Measurements from ENCODE around the gene THOC6. TPM values are rescaled to one million over a fixed set of nuclear protein-coding genes. Genes with fewer than 3 reads are reported as not detected.

THOC6 gene
- total RNA-seq, 2 experiments from 2014 or later = 33.6 to 36.0 TPM

DNA sequence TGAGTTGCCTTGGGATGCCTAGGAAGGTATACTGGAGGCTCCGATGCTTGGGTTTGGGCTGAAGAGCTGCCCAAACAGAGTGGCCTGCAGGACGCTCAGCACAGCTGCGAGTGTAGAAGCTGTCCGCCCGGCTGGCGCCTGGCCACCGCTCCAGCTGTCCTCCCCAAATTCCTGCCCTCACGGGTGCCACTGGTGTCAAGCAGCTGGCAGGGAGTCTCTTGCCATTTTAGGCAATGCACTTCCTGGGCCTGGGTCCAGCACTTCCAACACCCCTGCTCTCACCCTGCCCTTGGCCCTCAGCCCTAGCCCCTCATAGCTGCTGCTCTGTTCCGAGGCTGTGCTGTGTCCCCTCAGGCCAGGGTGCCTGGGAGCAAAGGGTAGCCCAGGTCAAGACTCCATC, 38.4 kb upstream of the THOC6 start:
- BruUV-seq (replicated peaks) = no TSS peak
- TF ChIP-seq CTCF (conservative IDR thresholded peaks at IDR 0.05; ENCODE audit: low read length) = no peak
- no peak for TF ChIP-seq EZH2phosphoT487 (IDR thresholded peaks at IDR 0.05; ENCODE audit: borderline replicate concordance, low read depth, low read length)

DNA sequence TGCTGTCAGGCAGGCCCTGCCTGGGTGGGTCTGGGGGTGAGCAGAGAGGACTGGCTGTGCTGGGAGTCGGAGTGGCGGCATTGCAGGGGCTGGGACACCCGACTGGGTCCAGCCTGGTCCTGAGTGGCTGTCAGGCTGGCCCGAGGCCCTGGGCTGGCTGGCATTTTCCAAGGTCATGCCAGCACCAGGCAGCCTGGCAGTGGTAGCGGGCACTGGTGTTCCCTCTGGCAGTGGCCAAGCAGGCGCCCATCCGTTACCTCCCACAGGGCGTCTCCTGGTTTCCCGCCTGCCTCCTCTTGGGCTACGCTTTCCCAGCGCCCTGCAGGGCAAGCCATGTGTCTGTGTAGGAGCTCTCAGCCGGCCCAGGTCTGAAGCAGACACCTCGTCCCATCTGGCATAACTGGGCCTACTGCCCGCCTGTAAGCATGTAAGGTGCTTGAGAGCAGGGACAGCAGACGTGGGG, 37.9 kb upstream of the THOC6 start:
- H2AFZ ChIP-seq (ENCODE audit: low read length) = no peak overlapping the region
- H3K27ac ChIP-seq (ENCODE audit: low read depth, low read length, poor library complexity, severe bottlenecking) = no peak overlapping the region
- ChIA-PET CTCF (ENCODE audit: unreplicated experiment) (no interaction called here), POLR2A (no interaction called here)
- H3K36me3 ChIP-seq (ENCODE audit: insufficient read depth, low read length) = no peaks in the 10 kb centered on the region
- intact Hi-C loops (cut with micrococcal nuclease; ENCODE audit: unreplicated experiment) = no loop called here
- no peak overlapping the region for H3K4me3 ChIP-seq (ENCODE audit: low read depth, low read length, poor library complexity, severe bottlenecking)
- no peaks in the 10 kb centered on the region for H4K20me1 ChIP-seq (ENCODE audit: insufficient read depth, low read length)
- H3K9me2 ChIP-seq (ENCODE audit: insufficient read depth, low read length) = no peaks in the 10 kb centered on the region
- no peak overlapping the region for H3K4me2 ChIP-seq (ENCODE audit: low read length)
- H3K9me3 ChIP-seq (ENCODE audit: low read length) = no peaks in the 10 kb centered on the region
- no TSS peak for BruUV-seq (replicated peaks)
- TF ChIP-seq EZH2phosphoT487 (IDR thresholded peaks at IDR 0.05; ENCODE audit: borderline replicate concordance, low read depth, low read length) (no peak), CTCF (conservative IDR thresholded peaks at IDR 0.05; ENCODE audit: low read length) (no peak)
- H3K79me2 ChIP-seq (ENCODE audit: insufficient read depth, low read depth, low read length) = no peaks in the 10 kb centered on the region
- DNase-seq (ENCODE audit: low spot score) = no peak
- H3K4me1 ChIP-seq (ENCODE audit: insufficient read depth, low read length, poor library complexity, severe bottlenecking) = peaks cover 32% of the 10 kb centered on the region

More for the DNA sequence above, 38.4 kb upstream of the THOC6 start:
- DNase-seq (ENCODE audit: low spot score) = no peak
- H3K79me2 ChIP-seq (ENCODE audit: insufficient read depth, low read depth, low read length) = no peaks in the 10 kb centered on the region
- no peak overlapping the region for H3K4me3 ChIP-seq (ENCODE audit: low read depth, low read length, poor library complexity, severe bottlenecking)
- ChIA-PET CTCF (ENCODE audit: unreplicated experiment) (no interaction called here), POLR2A (no interaction called here)
- no peak overlapping the region for H2AFZ ChIP-seq (ENCODE audit: low read length)
- intact Hi-C loops (cut with micrococcal nuclease; ENCODE audit: unreplicated experiment) = no loop called here
- no peak overlapping the region for H3K27ac ChIP-seq (ENCODE audit: low read depth, low read length, poor library complexity, severe bottlenecking)
- H3K4me2 ChIP-seq (ENCODE audit: low read length) = no peak overlapping the region
- no peaks in the 10 kb centered on the region for H3K36me3 ChIP-seq (ENCODE audit: insufficient read depth, low read length)
- no peaks in the 10 kb centered on the region for H4K20me1 ChIP-seq (ENCODE audit: insufficient read depth, low read length)
- no peaks in the 10 kb centered on the region for H3K9me3 ChIP-seq (ENCODE audit: low read length)
- no peaks in the 10 kb centered on the region for H3K9me2 ChIP-seq (ENCODE audit: insufficient read depth, low read length)
- peaks cover 34% of the 10 kb centered on the region for H3K4me1 ChIP-seq (ENCODE audit: insufficient read depth, low read length, poor library complexity, severe bottlenecking)

DNA sequence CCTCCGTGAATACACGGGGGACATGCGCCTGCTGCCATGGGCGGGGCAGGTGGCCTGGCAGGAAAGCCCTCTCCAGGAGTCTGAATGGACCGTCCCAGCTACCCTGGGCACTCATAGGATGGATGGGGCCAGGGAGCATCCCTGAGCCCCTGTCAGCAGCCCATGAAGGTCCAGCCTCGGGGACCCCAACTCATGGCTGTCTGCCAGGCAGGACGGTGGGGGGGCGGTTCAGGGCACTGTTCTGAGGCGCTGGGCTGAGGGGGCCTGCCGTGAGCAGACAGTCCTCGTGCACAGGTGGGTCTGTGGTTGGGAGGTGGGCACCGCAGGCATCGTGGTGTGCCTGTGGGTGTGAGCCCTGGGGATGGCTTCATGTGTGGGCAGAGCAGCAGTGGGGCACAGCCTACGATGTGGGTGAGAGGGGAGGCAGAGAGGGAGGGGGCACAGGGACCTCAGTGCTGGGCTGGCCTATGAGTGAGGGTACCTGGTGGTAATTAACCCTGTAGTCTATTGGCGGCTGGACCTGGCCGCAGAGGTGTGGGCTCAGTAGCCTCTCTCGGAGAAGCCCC, 37.1 kb upstream of the THOC6 start:
- Histone ChIP-seq H3K4me3 (ENCODE audit: low read depth, low read length, poor library complexity, severe bottlenecking) (no peak overlapping the region), H3K27ac (ENCODE audit: low read depth, low read length, poor library complexity, severe bottlenecking) (no peak overlapping the region), H3K9me3 (ENCODE audit: low read length) (no peaks in the 10 kb centered on the region), H3K36me3 (ENCODE audit: insufficient read depth, low read length) (no peaks in the 10 kb centered on the region), H3K79me2 (ENCODE audit: insufficient read depth, low read depth, low read length) (no peaks in the 10 kb centered on the region), H2AFZ (ENCODE audit: low read length) (no peak overlapping the region), H3K9me2 (ENCODE audit: insufficient read depth, low read length) (no peaks in the 10 kb centered on the region), H4K20me1 (ENCODE audit: insufficient read depth, low read length) (no peaks in the 10 kb centered on the region), H3K4me2 (ENCODE audit: low read length) (no peak overlapping the region), H3K4me1 (ENCODE audit: insufficient read depth, low read length, poor library complexity, severe bottlenecking) (peaks cover 24% of the 10 kb centered on the region)
- no TSS peak for BruUV-seq (replicated peaks)
- TF ChIP-seq EZH2phosphoT487 (IDR thresholded peaks at IDR 0.05; ENCODE audit: borderline replicate concordance, low read depth, low read length) (no peak), CTCF (conservative IDR thresholded peaks at IDR 0.05; ENCODE audit: low read length) (no peak)
- ChIA-PET POLR2A (no interaction called here), CTCF (ENCODE audit: unreplicated experiment) (no interaction called here)
- no peak for DNase-seq (ENCODE audit: low spot score)
- intact Hi-C loops (cut with micrococcal nuclease; ENCODE audit: unreplicated experiment) = no loop called here

Data from OCI-LY7 (cell line).